Placental pericyte (primary cell): ENCODE data around the gene FZD8. TPM values are rescaled to one million over a fixed set of nuclear protein-coding genes. Genes with fewer than 3 reads are reported as not detected.

ENCODE experiments used
- total RNA-seq: library from RNA; depleted of rRNA; stranded (reverse); fragments of >200 nt; gene quantifications from 2 replicates; pipeline ENCODE4 v1.2.3, GENCODE V29; 2012

The FZD8 gene, protein sequence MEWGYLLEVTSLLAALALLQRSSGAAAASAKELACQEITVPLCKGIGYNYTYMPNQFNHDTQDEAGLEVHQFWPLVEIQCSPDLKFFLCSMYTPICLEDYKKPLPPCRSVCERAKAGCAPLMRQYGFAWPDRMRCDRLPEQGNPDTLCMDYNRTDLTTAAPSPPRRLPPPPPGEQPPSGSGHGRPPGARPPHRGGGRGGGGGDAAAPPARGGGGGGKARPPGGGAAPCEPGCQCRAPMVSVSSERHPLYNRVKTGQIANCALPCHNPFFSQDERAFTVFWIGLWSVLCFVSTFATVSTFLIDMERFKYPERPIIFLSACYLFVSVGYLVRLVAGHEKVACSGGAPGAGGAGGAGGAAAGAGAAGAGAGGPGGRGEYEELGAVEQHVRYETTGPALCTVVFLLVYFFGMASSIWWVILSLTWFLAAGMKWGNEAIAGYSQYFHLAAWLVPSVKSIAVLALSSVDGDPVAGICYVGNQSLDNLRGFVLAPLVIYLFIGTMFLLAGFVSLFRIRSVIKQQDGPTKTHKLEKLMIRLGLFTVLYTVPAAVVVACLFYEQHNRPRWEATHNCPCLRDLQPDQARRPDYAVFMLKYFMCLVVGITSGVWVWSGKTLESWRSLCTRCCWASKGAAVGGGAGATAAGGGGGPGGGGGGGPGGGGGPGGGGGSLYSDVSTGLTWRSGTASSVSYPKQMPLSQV
- total RNA-seq: 16.6 and 151 TPM in 2 replicates

DNA sequence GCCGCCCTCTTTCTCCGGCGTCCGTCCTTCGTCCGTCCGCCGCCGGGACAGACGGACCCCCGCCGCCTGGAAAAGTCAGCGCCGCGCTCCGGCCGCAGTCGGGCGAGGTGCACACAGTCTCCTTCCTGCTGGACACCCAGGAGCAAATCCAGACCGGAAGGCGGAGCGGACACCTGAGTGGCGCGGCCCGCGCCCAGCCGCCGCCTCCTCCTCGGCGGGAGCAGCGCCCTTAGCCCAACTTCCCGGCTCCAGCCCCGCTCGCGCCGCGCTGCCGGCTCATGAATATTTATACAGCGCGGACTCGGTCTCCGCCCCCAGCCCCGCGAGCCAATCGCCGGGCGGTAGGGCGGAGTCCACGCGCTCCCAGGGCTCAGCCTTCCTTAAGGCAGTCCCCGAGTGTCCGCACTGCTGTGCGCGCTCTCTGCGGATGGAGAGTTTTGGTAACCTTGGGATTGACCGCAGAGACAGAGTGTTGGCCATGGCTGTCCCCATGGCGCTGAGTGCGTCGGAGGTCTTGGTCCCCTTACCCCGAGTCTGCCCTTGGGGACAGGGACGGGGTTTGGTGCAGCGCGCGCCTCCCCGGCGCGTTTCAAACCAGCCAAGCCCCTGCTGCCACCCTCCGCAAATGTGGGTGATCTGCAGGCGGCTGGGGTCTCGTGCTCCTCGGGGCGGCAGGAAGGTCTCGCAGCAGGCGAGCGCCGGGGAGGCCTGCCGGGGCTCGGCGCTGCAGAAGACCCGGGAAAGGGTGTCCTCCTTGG lies at the start of gene FZD8:
Gene FZD8 (minus strand): TSS at position 262 of the 758 bp plus-strand sequence. CDS start 867 bp downstream, outside the sequence.

DNA sequence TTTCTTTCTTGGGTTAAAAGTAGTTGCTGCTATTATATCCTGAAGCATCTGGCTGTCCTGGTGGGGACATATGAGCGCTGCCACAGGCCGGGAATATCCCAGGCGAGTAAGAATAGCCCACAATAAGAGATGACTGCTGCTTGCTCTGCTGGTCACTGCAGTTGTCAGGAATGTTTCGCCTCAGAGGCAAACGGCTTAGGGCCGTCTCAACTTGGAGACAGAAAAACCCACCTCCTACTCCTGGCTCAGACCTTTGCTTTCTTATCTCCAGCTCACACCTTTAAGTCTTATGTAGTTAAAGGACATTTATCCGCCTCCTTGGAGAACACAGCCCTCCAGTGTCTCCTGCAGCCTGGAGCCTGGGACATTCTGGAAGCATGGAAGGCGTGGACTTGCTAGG lies 36.9 kb downstream of the FZD8 start, which contains the start of gene GJD4:
Gene GJD4 (plus strand): TSS at position 151 of the 400 bp plus-strand sequence. CDS start 227 bp downstream, at position 378.

Other genes starting within 250 kb of the FZD8 start
- gene GJD4, start 37.0 kb downstream of the FZD8 start, total RNA-seq: not detected in 2 replicates